Right ventricle myocardium inferior (tissue), 1 donor: ENCODE results near the gene NEUROG3. TPM values are rescaled to one million over a fixed set of nuclear protein-coding genes. Genes with fewer than 3 reads are reported as not detected.

ENCODE experiments used
- ATAC-seq: fragments of 200-7000 bp; cut with Tn5 transposase; one replicate; pipeline ENCODE4 v1.9.1; 2020; ENCODE audit warnings: mild to moderate bottlenecking, moderate library complexity
- DNase-seq: peaks from one replicate; pipeline ENCODE4 v3.0.0; 2021; ENCODE audit errors: missing footprints
- intact Hi-C: fragments of 100-400 bp; cut with DNase I; formaldehyde crosslinking; loops from one replicate; pipeline ENCODE4 v1.11.0; 2022
- total RNA-seq: library from RNA; stranded (reverse); fragmentation: NEBNext Ultra II Directional; extraction: Animal tissue kit (Norgen Biotek cat#: 25700); gene quantifications from one replicate; pipeline ENCODE4 v1.2.1, GENCODE V29; 2021
- donor health status: DM: no; HTN: yes; CAD: no; lungs with severe emphysema.

The NEUROG3 gene
- total RNA-seq, 1 donor from 2014 or later, result not detected

DNA sequence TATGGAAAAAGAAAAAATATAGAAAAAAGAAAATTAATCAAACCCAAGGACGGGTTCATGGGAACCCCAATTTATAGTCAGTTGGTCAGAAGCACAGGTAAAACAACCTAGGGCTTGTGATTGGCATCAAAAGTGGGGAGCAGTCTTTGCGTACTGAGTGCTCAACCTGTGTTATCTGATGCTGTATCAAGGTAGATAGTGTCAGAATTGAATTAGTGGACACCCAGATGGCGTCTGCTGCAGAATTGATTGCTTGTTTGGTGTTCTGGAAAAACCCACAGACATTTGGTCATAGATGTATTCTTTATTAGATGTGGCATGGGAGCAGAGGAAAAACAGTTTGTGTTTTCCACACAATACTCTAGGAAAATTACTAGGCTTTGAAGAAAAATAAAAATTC lies 39.6 kb downstream of the NEUROG3 start:
- DNase-seq (no peak), ATAC-seq (no peak)
- intact Hi-C loops, result no loop called here

DNA sequence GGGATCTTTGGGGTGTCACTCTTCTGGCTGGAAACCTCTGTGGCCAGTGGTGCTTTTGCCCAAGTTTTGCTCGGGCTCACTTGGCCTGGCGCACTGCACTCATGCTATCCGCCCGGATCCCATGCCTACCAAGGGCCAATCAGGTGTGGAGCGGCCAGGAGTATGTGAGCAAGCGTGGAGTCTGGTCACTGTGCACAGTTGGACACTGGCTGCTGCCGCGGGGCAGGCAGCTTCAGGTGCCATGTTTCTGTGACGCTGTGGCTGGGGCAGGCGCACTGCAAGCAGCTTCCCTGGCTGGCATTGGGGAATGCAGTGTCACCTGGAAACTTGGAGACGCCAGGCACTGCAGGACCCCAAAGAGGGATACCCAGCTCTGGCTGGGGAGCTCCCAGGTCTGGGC lies 45.3 kb downstream of the NEUROG3 start:
- ATAC-seq, result no peak
- DNase-seq, result no peak
- intact Hi-C loops, result no loop called here

Other genes starting within 250 kb of the NEUROG3 start
- 0.19 TPM for gene TACR2, start 156.5 kb downstream of the NEUROG3 start, total RNA-seq
- 11.8 TPM for gene TSPAN15, start 122.0 kb downstream of the NEUROG3 start, total RNA-seq
- gene FAM241B, start 56.8 kb upstream of the NEUROG3 start, total RNA-seq, result 3.2 TPM
- gene COL13A1, start 228.5 kb upstream of the NEUROG3 start, total RNA-seq, result 1.0 TPM